ENCODE data around the gene TMEM132C.

The TMEM132C gene

GRCh38 chr12:128418944-128419343 is 152.0 kb downstream of the TMEM132C start:
- no peak for DNase-seq (ENCODE audit: low spot score)

DNA sequence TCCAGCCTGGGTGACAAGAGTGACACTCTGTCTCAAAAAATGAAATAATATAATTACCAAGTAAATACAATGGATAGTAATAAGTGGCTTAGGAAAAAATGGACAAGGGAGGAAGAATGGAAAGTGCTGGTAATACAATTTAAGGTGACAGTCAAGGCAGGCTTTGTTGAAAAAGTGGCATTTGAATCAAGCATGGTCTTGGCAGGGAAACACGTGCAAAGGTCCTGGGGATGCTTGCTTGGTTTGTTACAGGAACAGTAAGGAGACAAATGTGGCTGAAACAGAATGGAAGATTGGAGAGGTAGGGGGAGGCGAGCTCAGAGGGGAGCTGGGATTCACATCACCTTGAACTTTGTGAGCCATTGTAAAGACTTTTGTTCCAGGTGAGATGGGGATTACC is 153.2 kb downstream of the TMEM132C start:
- no peak for DNase-seq (ENCODE audit: low spot score)

GRCh38 chr12:128421375-128421774 is 154.4 kb downstream of the TMEM132C start:
- no peak for DNase-seq (ENCODE audit: low spot score)

- DNase-seq (ENCODE audit: low spot score), result no peak
These were observed 156.2 kb downstream of the TMEM132C start for GRCh38 chr12:128423205-128423604.

DNA sequence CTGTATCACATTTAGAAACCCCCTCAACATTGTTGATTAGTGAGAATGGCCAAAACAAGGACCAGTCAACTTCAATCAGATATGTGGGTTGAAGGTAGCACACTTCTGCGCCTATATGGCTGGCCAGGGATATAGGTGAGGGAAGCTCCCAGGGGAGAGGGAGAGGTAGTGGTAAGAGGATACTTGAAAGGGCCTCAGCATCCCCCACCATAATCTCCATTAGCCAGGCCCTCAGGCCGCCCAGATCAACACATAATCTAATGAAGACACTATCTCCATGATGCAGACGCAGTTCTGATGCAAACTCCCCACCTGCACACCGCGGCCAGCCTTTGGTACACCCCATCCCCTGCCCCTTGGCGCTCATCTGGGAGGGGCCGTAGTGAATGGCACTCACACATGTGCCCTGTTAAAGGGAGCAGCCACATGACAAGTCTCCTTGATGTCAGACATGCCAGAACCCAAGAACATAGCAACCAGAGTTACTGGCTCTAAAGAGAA is 158.0 kb downstream of the TMEM132C start:
- DNase-seq (ENCODE audit: low spot score), result no peak

DNA sequence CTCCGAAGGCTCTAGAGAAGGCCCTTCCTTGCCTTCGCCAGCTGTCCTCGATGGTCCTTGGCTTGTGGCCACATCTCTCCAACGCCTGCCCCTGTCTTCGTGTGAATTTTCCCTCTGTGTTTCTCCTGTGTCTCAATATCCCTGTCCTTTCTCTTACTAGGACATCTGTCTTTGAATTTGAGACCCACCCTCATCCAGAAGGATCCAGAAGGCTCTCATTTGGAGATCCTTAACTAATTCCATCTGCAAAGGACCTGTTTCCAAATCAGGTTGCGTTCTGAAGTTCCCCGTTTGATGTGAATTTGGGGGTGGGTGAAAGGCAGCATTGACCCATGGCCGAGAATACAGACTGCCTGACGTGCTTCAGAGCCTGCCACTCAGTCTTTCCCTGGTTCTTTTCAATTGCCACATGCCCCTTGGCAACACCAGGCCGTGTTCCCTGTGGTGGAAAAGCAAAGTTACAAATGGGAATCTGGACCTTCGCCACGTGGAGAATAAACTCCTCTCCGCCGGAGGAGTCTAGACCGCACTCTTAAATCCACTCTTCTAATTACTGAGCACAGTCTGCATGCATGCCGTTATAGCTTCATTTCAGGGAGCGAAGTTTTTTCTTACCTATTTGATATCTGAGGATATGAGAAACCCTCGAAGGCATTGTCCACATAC is 158.8 kb downstream of the TMEM132C start:
- DNase-seq (ENCODE audit: low spot score), result no peak

GRCh38 chr12:128426511-128426910 is 159.5 kb downstream of the TMEM132C start:
- DNase-seq (ENCODE audit: low spot score), result no peak

- DNase-seq (ENCODE audit: low spot score), result no peak
These were observed 172.8 kb downstream of the TMEM132C start for GRCh38 chr12:128439796-128440195.

DNA sequence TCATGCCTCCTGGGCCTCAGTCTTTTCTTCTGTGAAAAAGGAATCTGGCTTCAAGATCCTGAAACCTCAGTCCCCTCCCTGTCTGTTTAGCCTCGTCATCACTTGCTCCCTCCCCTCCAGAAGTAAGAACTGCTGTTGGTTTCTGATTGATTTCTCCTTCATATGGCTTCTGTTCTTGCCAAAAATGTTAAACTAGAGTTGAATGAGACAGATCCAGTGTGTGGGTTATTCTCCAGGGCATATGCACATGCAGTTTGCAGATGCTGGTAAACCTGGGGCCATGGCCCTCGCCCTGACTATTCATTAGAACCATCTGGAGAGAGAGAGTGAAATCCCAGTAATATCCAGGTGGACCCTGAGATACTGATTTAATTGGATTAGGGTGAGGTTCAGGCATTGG is 175.1 kb downstream of the TMEM132C start:
- DNase-seq (ENCODE audit: low spot score), result no peak

DNA sequence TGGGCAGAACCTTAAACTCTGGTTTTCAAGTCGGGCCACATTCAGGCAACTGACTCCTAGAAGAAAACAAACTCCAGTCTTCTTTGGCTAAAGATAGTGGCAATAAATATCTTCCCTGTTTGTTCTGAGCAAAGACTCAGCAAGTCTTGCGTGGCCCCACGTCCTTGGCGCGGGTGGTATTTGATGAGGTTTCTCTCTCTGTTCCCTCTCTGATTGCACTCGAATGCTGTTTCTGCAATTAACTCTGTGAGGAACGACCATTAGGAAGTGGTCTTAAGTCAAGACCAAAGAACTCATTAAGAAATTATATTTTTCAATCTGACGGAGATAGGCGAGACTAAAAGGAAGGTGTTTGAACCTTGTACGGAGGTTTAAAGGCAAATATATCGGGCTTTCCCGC is 177.6 kb downstream of the TMEM132C start:
- no peak for DNase-seq (ENCODE audit: low spot score)

GRCh38 chr12:128445415-128446127 is 178.6 kb downstream of the TMEM132C start:
- no peak for DNase-seq (ENCODE audit: low spot score)

GRCh38 chr12:128449146-128449894 is 182.3 kb downstream of the TMEM132C start:
- no peak for DNase-seq (ENCODE audit: low spot score)

DNA sequence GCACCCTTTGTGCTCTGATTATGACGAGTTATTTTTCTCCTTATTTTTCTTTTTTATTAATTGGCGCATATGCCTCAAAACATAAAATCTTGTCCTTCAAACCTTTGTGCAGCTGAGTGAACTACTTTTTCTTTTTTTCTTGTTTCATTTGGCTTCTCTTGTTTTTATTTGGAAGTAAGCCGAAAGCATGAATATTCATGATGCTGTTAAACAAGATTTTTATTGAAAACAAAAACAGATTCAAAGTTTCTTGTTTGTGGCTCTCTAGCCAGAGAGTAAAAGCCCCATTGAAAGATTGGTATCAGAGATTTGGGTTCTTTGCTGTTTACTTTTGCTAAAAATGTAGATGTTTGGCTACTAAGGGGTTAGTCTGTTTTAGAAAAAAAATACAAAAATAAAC is 183.8 kb downstream of the TMEM132C start:
- no peak for DNase-seq (ENCODE audit: low spot score)

- DNase-seq (ENCODE audit: low spot score), result no peak
These were observed 188.9 kb downstream of the TMEM132C start for GRCh38 chr12:128455851-128456250.

DNA sequence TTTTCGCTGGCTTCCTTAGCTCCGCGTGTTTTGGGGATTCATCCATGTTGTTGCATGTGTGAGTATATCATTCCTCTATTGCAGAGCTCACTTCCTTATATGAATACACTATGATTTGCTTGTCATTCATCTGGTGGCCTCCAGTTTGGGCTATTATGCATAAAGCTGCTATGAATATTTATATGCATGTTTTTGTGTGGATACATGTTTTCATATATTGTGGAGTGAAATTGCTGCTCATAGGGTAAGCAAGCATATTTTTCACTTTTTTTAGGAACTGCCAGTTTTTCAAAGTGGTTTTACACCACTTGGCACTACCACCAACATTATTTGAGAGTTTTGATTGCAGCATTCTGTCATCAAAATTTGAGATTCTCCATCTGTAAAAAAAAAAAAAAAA is 190.0 kb downstream of the TMEM132C start:
- DNase-seq (ENCODE audit: low spot score), result no peak

DNA sequence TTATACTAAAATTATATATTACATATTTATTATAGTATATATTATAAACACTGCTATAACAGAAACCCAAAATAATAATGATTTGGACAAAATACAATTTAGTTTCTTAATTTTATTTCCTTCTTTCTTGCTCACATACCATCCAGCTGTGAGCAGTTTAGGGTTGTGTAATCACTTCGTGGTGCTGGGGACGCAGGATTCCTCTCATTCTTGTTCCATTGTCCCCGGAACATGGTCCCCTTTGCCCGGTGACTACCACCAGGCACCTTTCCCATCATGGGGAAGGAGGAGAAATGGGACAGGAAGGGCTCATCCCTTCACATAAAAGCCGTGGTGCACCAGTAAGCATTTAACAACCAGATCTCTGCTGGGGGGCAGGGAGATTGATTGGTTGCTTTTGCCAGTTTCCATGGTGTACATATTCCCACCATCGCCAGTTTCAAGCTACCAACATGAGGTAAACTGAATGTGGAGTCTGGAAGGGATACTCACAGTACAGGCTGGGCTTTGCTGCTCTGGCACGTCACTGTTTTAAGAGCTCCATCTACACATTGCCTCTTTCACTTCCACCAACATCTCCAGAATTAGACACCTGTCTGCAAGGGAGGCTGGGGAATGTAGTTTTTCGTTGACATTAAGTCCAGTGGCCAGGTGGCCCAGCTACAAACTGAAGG is 191.5 kb downstream of the TMEM132C start:
- DNase-seq (ENCODE audit: low spot score), result no peak

DNA sequence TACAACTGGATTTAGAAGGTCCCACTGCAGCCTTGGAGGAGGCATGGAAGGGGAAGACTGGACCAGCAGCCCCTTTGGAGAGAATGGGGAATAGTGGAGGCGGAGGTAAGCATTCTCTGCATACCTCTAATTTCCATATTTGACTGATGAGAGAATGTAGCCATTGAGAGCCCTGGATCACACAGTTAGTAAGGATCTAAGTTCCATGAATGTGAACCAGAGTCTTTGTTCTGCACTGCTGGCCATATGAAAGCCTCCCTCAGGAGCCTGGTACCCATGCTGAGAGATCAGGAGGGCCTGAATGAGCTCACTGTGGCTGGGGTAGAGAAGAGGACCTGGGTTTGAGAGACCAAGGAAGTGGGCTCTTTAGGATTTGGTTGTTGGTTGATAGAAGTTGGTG is 192.1 kb downstream of the TMEM132C start:
- DNase-seq (ENCODE audit: low spot score), result no peak

GRCh38 chr12:128463881-128464280 is 196.9 kb downstream of the TMEM132C start:
- no peak for DNase-seq (ENCODE audit: low spot score)

DNA sequence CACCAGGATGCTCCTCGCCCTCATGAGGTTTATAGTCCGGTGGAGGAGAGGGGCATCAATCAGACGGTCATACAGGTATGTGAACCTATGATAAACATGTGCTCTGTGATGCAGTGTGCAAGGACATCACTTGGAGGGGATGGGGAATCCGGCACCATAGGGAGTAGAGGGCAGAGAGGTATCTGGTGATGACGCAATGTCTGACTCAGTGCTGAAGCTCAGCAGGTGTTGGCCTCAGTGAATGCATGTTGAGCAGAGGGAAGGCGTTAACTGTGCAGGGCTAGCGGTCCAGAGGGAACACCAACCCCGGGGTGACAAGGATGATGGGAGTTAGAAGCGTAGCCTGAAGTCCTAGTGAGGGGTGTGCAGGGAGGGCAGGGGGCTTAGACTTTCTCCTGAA is 200.9 kb downstream of the TMEM132C start:
- no peak for DNase-seq (ENCODE audit: low spot score)

- no peak for DNase-seq (ENCODE audit: low spot score)
These were observed 202.0 kb downstream of the TMEM132C start for GRCh38 chr12:128468926-128469325.

- no peak for DNase-seq (ENCODE audit: low spot score)
These were observed 204.5 kb downstream of the TMEM132C start for GRCh38 chr12:128471491-128471890.

DNA sequence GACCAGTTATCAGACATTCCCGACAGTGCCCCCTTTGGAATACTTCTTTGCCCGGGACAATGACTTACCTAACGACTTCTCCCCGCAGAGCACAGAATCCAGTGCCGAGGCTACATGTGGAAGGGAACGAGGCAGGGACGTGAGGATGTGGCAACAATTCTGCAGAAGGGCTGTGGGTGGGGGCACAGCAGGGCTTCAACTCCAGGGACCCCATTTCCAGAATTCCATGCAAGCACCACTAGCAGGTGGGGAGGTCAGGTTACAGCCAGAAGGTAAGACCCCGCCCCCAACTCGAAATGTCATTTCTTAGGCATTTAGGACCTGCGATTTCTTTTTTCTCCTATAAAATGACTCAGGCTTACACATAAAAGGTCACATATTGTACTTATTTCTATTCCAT is 207.9 kb downstream of the TMEM132C start:
- DNase-seq (ENCODE audit: low spot score), result no peak
